Mammary epithelial cell (primary cell): ENCODE data around the gene IL1R2.

Experiments
- CTCF ChIP-seq, 2 donors: IDR thresholded peaks in 1 of 2; conservative IDR thresholded peaks in 1 of 2; 2 replicates each; pipeline ENCODE4 v1.5.1; 2011 to 2012; ENCODE audit warnings: inconsistent platforms in 2 of 2, low read length in 2 of 2, mild to moderate bottlenecking in 2 of 2, control low read depth in 1 of 2, low read depth in 1 of 2; ENCODE audit not compliant: insufficient read depth in 1 of 2; ENCODE audit errors: extremely low read depth in 1 of 2
- EZH2 ChIP-seq: IDR thresholded peaks from 2 replicates; pipeline ENCODE4 v1.6.1; 2012; ENCODE audit warnings: low read length, inconsistent platforms, borderline replicate concordance

- no peak for TF ChIP-seq CTCF (conservative IDR thresholded peaks at IDR 0.05 in 1 of 2, IDR thresholded peaks at IDR 0.05 in 1 of 2; ENCODE audit: extremely low read depth in 1 of 2, insufficient read depth in 1 of 2, low read depth in 1 of 2, low read length in 2 of 2)
- no peak for TF ChIP-seq EZH2
These were observed 69.5 kb downstream of the IL1R2 start for GRCh38 chr2:102061286-102061699.
